ENCODE measurements around the gene POU2F2.

The POU2F2 gene

DNA sequence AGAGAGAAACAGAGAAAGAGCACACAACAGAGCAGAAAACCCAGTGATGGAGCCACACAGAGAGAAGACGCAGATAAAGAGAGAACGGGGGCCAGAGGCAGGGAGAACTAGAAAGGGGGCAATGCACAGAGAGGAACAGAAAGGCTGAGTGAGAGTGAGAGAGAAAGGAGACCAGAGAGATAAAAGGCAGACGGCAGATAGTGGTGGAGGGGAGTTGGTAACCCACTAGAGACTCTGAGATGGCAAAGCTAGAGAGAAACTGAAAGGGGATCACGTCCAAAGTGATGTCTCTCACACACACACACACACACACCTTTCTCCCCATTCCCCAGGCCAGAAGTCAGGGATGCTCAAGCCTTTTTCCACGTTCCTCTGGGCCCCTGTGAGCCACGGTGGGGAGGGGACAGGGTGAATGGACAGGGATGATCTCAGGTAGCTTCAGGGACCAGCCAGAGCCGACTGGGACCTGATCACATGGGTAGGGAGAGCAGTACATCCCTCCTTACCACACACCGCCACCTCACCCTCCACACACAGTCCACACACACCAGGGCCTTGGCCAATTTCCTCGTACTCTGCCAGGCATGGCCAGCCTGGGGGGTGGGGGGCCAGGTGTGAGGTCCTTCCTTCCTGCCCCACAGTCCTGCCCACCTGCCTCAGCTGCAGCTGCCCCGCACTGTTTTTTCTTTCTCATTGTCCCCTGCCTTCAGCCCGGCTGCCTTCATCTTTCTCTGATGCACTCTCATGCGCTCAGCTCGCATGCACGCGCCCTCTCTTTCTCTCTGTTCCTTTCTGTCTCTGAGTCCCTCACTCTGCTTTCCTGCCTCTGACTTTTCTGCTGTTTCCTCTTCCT, 22.5 kb upstream of the POU2F2 start:
- TF ChIP-seq, protein P1, sequence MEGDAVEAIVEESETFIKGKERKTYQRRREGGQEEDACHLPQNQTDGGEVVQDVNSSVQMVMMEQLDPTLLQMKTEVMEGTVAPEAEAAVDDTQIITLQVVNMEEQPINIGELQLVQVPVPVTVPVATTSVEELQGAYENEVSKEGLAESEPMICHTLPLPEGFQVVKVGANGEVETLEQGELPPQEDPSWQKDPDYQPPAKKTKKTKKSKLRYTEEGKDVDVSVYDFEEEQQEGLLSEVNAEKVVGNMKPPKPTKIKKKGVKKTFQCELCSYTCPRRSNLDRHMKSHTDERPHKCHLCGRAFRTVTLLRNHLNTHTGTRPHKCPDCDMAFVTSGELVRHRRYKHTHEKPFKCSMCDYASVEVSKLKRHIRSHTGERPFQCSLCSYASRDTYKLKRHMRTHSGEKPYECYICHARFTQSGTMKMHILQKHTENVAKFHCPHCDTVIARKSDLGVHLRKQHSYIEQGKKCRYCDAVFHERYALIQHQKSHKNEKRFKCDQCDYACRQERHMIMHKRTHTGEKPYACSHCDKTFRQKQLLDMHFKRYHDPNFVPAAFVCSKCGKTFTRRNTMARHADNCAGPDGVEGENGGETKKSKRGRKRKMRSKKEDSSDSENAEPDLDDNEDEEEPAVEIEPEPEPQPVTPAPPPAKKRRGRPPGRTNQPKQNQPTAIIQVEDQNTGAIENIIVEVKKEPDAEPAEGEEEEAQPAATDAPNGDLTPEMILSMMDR (IDR thresholded peaks at IDR 0.05; ENCODE audit: low read depth, low read length): no peak
- DNase-seq (ENCODE audit: extremely low read depth, low read depth): no peak

DNA sequence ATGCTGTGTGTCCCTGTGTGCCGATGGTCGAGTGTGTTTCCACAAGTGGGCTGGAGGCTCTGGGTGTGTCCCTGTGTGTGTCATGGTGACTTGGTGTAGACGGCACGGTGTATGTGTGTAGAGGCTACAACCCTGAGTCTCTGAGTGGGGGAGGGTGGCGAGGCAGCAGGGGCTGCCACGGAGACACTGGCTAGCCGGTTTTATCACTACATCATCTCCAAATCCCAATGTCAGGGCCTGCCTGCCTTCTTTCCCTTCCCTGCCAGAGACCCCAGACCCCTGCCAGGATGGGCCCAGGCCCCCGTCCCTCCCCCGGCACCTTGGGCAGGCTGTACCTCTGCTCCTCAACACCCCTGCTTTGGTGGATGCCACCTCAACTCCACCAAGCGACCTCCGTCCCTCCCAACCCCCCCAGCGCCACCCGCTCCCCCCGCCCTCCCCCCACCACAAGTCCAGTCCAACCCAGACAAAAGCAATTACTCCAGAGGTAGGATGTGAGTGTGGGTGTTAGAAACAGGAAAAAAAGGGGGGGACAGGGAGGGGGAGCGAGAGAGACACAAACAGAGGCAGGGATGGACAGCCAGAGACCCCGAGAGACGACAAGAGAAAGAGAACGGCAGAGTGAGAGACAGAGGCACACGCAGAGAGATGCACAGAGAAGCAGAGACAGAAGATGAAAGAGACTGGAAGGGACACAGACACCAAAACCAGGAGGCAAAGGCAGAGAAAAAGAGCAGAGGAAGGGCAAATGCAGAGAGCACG, 21.6 kb upstream of the POU2F2 start:
- no peak for DNase-seq (ENCODE audit: extremely low read depth, low read depth)
- TF ChIP-seq, protein P1 (IDR thresholded peaks at IDR 0.05; ENCODE audit: low read depth, low read length): no peak

DNA sequence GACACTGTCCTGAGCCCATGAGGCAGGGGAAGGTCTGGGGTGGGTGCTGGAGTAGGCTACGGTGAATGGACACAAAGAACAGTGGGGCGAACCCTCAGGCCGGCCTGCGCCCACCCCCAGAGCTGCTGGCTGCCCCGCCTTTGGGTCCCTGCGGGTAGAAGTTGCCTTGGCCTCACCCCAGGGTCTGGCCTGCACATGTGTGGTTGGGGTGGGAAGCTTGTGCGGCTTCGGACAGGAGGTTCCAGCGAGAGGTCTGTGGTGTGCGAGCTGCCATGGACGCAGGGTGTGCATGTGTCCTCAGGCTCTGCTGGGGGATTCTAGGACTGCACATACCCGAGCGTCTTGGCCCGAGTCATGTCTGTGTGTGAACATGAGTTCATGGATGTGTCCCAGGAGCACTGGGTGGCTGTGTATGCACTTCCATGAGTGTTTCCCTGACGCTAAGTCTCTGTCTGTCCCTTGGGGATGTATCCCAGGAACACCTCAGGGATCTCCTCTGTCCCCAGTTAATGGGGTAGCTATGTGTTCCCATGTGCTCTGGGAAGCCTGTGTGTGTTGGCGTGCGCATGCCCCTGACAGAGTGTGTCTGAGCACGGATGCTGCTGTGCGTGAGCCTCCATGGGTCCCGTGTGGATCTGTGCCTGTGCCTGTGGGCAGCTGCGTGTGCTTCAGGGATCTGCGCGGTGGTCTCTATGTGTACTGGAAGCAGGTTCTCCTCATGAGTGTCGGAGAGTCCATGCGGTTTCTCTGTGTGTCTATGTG, 20.8 kb upstream of the POU2F2 start:
- TF ChIP-seq, protein P1 (IDR thresholded peaks at IDR 0.05; ENCODE audit: low read depth, low read length): no peak
- DNase-seq (ENCODE audit: extremely low read depth, low read depth): no peak

DNA sequence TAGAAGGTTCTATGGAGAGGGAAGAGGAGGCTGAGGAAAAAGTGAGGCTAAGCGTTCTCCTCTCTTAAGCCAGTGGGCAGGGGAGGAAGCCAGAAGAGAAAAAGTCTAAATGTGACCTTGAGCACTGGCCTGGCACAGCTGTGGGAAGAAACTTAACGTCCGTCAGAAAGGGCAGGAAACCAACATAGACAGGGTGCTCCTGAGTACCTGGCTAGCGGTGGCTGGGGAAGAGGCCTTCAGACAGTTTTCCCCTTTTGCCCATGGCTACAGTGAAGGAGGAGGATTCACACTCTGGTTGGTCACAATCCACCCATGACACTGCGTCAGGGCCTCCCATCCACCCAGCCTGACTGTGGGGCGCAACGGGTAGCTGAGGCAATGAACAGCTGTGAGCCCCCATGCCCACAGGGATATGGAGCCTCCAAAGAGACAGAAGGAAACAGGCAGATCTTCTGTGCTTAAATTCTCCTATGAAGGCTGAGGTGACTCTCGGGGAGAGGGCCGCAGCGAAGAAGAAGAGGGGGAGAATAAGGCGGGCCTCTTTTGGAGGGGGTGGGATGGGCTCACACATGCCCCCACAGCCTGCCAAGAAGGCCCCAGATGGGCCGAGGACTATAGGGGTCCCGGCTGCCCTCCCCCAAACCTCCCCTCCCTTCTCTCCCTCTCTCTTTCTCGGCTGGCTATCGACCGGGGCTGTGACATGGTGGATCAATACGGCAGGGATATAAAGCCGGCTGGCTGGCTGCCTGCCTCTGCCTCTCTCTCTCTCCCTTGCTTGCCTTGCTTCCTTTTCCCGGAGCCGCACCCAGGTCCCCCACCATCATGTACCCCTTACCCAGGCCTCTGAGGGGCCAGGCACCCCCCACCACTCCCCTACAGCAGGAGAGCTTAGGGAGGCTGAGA, 19.8 kb upstream of the POU2F2 start:
- no peak for DNase-seq (ENCODE audit: extremely low read depth, low read depth)
- TF ChIP-seq, protein P1 (IDR thresholded peaks at IDR 0.05; ENCODE audit: low read depth, low read length): no peak

DNA sequence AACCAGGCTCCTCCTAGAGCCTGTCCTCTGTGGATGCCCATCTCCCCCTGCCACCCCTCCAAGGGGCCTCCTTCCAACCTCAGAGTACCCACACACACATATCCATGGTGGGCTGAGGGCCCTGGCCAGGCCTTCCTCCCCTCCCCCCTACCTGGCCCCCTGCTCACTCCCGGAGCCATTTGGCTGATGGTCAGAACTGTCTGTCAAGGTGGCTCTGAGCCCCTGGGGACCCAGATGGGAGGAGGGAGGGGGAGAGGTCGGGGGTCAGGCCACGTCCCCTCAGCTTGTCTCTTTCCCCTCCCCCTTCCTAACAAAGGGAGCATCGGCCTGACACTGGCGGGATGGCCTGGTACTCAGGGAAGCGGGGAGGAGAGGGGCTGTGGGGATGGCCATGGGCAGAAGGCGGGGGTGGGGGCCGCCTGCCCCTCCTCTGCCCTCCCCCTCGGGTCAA, 18.7 kb upstream of the POU2F2 start:
- no peak for DNase-seq (ENCODE audit: extremely low read depth, low read depth)
- TF ChIP-seq, protein P1 (IDR thresholded peaks at IDR 0.05; ENCODE audit: low read depth, low read length): no peak

DNA sequence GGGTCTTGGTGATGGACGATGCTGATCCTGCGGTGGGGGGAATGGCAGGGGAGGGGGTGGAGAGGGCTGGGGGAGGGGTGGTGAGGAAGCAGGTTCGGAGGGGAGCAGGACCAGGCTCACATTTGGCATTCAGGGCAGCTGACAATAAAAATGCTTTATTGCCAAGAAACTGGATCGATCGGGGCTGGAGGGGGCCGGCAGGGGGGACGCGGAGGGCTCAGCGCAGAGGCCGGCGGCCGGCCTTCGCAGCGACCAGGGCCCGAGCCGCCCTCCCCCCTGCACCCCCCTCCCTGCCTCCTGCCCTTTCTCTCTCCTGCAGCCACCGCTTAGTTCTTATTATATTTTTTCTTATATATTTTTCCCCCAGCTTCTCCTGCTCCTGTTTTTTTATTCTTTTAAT, 18.1 kb upstream of the POU2F2 start:
- DNase-seq (ENCODE audit: extremely low read depth, low read depth): no peak
- TF ChIP-seq, protein P1 (IDR thresholded peaks at IDR 0.05; ENCODE audit: low read depth, low read length): no peak
